IMR-90 (cell line): ENCODE data around the gene NELL2. TPM values are rescaled to one million over a fixed set of nuclear protein-coding genes. Genes with fewer than 3 reads are reported as not detected.

Experiments used
- ATAC-seq: fragments of 200-7000 bp; cut with Tn5 transposase; 2 replicates; pipeline ENCODE4 v1.9.1; 2020; ENCODE audit warnings: low read depth, mild to moderate bottlenecking, moderate library complexity
- BruUV-seq: library from RNA; stranded (reverse); fragments of 400-500 nt; replicated peaks from 2 replicates; lab custom pipeline; 2021; lab: Mats Ljungman, UMichigan
- CTCF ChIA-PET: fragments of 300-600 bp; formaldehyde crosslinking; extraction: SDS; loops from one replicate; lab custom pipeline; 2021; ENCODE audit warnings: antibody characterized with exemption; lab: Yijun Ruan, JAX
- POLR2A ChIA-PET: fragments of 300-600 bp; sonication (Branson Sonifier 250); formaldehyde crosslinking; loops from one replicate; lab custom pipeline; 2022; ENCODE audit warnings: antibody characterized with exemption; ENCODE audit not compliant: unreplicated experiment; lab: Charles Lee
- DNase-seq: peaks from one replicate; pipeline ENCODE4 v3.0.0; 2013
- H2AFZ ChIP-seq: replicated peaks from 2 replicates; pipeline ENCODE3; 2013; ENCODE audit warnings: low read length, mild to moderate bottlenecking; ENCODE audit not compliant: poor library complexity
- H2AK5ac ChIP-seq: 2 replicates; pipeline ENCODE4 v1.6.1; 2013; ENCODE audit warnings: low read depth, low read length, inconsistent platforms
- H2AK9ac ChIP-seq: replicated peaks from 2 replicates; pipeline ENCODE3; 2013; ENCODE audit warnings: mild to moderate bottlenecking, low read depth, low read length, moderate library complexity; ENCODE audit not compliant: poor library complexity
- H2BK120ac ChIP-seq: 2 replicates; pipeline ENCODE4 v1.6.1; 2013; ENCODE audit warnings: low read depth, low read length, inconsistent platforms
- H2BK15ac ChIP-seq: 3 replicates; pipeline ENCODE4 v1.6.1; 2013; ENCODE audit warnings: low read depth, low read length, inconsistent platforms
- H2BK20ac ChIP-seq: 2 replicates; pipeline ENCODE4 v1.6.1; 2013; ENCODE audit warnings: low read depth, mild to moderate bottlenecking, inconsistent platforms, low read length, moderate library complexity
- H2BK5ac ChIP-seq: 2 replicates; pipeline ENCODE4 v1.6.1; 2013; ENCODE audit warnings: mild to moderate bottlenecking, low read depth, low read length, inconsistent platforms; ENCODE audit not compliant: poor library complexity, severe bottlenecking
- H3K14ac ChIP-seq: replicated peaks from 2 replicates; pipeline ENCODE4 v1.6.1; 2013; ENCODE audit warnings: low read depth, low read length, inconsistent platforms
- H3K18ac ChIP-seq: 2 replicates; pipeline ENCODE4 v1.6.1; 2013; ENCODE audit warnings: low read depth, low read length, control low read depth
- H3K23ac ChIP-seq: 2 replicates; pipeline ENCODE4 v1.6.1; 2013; ENCODE audit warnings: low read depth, low read length, inconsistent platforms
- H3K27ac ChIP-seq: 2 replicates; pipeline ENCODE4 v1.5.1; 2013; ENCODE audit warnings: mild to moderate bottlenecking, control low read depth, low read length; ENCODE audit not compliant: insufficient read depth
- H3K27me3 ChIP-seq: 2 replicates; pipeline ENCODE4 v1.6.1; 2013; ENCODE audit warnings: low read length; ENCODE audit not compliant: control insufficient read depth, insufficient read depth
- H3K36me3 ChIP-seq: 2 replicates; pipeline ENCODE4 v1.6.1; 2013; ENCODE audit warnings: low read length, mixed read lengths; ENCODE audit not compliant: control insufficient read depth, insufficient read depth
- H3K4ac ChIP-seq: 2 replicates; pipeline ENCODE4 v1.6.1; 2013; ENCODE audit warnings: low read depth, low read length, inconsistent platforms
- H3K4me1 ChIP-seq: 2 replicates; pipeline ENCODE4 v1.6.1; 2013; ENCODE audit warnings: low read length, mixed read lengths; ENCODE audit not compliant: control insufficient read depth, insufficient read depth
- H3K4me2 ChIP-seq: 2 replicates; pipeline ENCODE4 v1.6.1; 2013; ENCODE audit warnings: low read depth, mild to moderate bottlenecking, control low read depth, low read length, moderate library complexity
- H3K4me3 ChIP-seq: 2 replicates; pipeline ENCODE4 v1.5.1; 2013; ENCODE audit warnings: low read depth, mild to moderate bottlenecking, control low read depth, low read length, moderate library complexity; ENCODE audit not compliant: insufficient read depth
- H3K56ac ChIP-seq: 2 replicates; pipeline ENCODE4 v1.6.1; 2013; ENCODE audit warnings: low read length, inconsistent platforms; ENCODE audit not compliant: insufficient read depth; ENCODE audit errors: extremely low read depth
- H3K79me1 ChIP-seq, 2 experiments: 2 replicates each; pipeline ENCODE4 v1.6.1; 2013; ENCODE audit warnings: low read length in 2 of 2, inconsistent platforms in 1 of 2, low read depth in 1 of 2
- H3K9ac ChIP-seq: 2 replicates; pipeline ENCODE4 v1.6.1; 2013; ENCODE audit warnings: low read depth, low read length, control low read depth
- H3K9me1 ChIP-seq: 2 replicates; pipeline ENCODE4 v1.6.1; 2013; ENCODE audit warnings: low read length, inconsistent platforms; ENCODE audit not compliant: insufficient read depth
- H3K9me3 ChIP-seq: 2 replicates; pipeline ENCODE4 v1.6.1; 2013; ENCODE audit warnings: low read length; ENCODE audit not compliant: control insufficient read depth, insufficient read depth
- H4K20me1 ChIP-seq: 2 replicates; pipeline ENCODE4 v1.6.1; 2013; ENCODE audit warnings: low read length, inconsistent platforms; ENCODE audit not compliant: insufficient read depth
- H4K5ac ChIP-seq: 2 replicates; pipeline ENCODE4 v1.6.1; 2013; ENCODE audit warnings: mild to moderate bottlenecking, low read depth, low read length, control low read depth
- H4K8ac ChIP-seq, 2 experiments: 2 replicates each; pipeline ENCODE4 v1.6.1; 2013; ENCODE audit warnings: low read depth in 2 of 2, low read length in 2 of 2, control low read depth in 1 of 2, inconsistent platforms in 1 of 2
- H4K91ac ChIP-seq: 2 replicates; pipeline ENCODE4 v1.6.1; 2013; ENCODE audit warnings: low read depth, low read length, inconsistent platforms; ENCODE audit not compliant: insufficient read depth
- BHLHE40 ChIP-seq: fragments of 150-350 bp; IDR thresholded peaks from 2 replicates; pipeline ENCODE4 v1.6.1; 2016; ENCODE audit warnings: mild to moderate bottlenecking, low read depth, low read length
- CEBPB ChIP-seq: IDR thresholded peaks from 2 replicates; pipeline ENCODE4 v1.6.1; 2012; ENCODE audit warnings: low read depth, low read length, improper control_type of control experiment
- CHD1 ChIP-seq: IDR thresholded peaks from 2 replicates; pipeline ENCODE4 v1.6.1; 2012; ENCODE audit warnings: low read depth, low read length, improper control_type of control experiment
- FOS ChIP-seq: fragments of 150-350 bp; IDR thresholded peaks from 2 replicates; pipeline ENCODE4 v1.6.1; 2016; ENCODE audit warnings: low read depth, low read length
- MAFK ChIP-seq: IDR thresholded peaks from 2 replicates; pipeline ENCODE4 v1.6.1; 2012; ENCODE audit warnings: low read depth, low read length, improper control_type of control experiment
- MAZ ChIP-seq: IDR thresholded peaks from 2 replicates; pipeline ENCODE4 v1.6.1; 2012; ENCODE audit warnings: low read depth, mild to moderate bottlenecking, low read length, improper control_type of control experiment, moderate library complexity, borderline replicate concordance
- MXI1 ChIP-seq: IDR thresholded peaks from 2 replicates; pipeline ENCODE4 v1.6.1; 2012; ENCODE audit warnings: low read depth, mild to moderate bottlenecking, low read length, moderate library complexity, borderline replicate concordance
- NFE2L2 ChIP-seq: fragments of 150-350 bp; IDR thresholded peaks from 2 replicates; pipeline ENCODE4 v1.6.1; 2016; ENCODE audit warnings: low read depth, mild to moderate bottlenecking, low read length
- POLR2A ChIP-seq: IDR thresholded peaks from 2 replicates; pipeline ENCODE4 v1.6.1; 2012; ENCODE audit warnings: mild to moderate bottlenecking, low read depth, low read length
- RAD21 ChIP-seq: IDR thresholded peaks from 2 replicates; pipeline ENCODE4 v1.6.1; 2012; ENCODE audit warnings: low read length, improper control_type of control experiment
- RCOR1 ChIP-seq: IDR thresholded peaks from 2 replicates; pipeline ENCODE4 v1.6.1; 2012; ENCODE audit warnings: mild to moderate bottlenecking, low read length, improper control_type of control experiment; ENCODE audit not compliant: insufficient replicate concordance
- RFX5 ChIP-seq: IDR thresholded peaks from 2 replicates; pipeline ENCODE4 v1.8.0; 2012; ENCODE audit warnings: low read depth, mild to moderate bottlenecking, low read length, moderate library complexity
- SMC3 ChIP-seq: fragments of 150-350 bp; IDR thresholded peaks from 2 replicates; pipeline ENCODE4 v1.6.1; 2016; ENCODE audit warnings: low read depth, mild to moderate bottlenecking, antibody characterized with exemption, low read length, moderate library complexity
- WGBS, 2 experiments: methylation state at CpG; one replicate each; pipeline versions ENCODE4 v1.1.5 to v1.1.7; 2013; ENCODE audit warnings: missing lambda C conversion rate in 2 of 2; ENCODE audit not compliant: insufficient read length in 1 of 2; ENCODE audit errors: extremely low coverage in 2 of 2; 5-methylcytosine and 5-hydroxymethylcytosine counted together
- dilution Hi-C: fragments of 300-500 bp; cut with HindIII; formaldehyde crosslinking; loops from one replicate; pipeline ENCODE4 v1.14.3; 2018; ENCODE audit warnings: low sequenced_read_pairs; ENCODE audit not compliant: unreplicated experiment
- in situ Hi-C: fragments of 300-500 bp; cut with MboI; formaldehyde crosslinking; loops from 3 replicates; pipeline ENCODE4 v1.14.3; 2019; ENCODE audit warnings: low sequenced_read_pairs, inconsistent platforms, mixed read lengths
- intact Hi-C: fragments of 100-400 bp; cut with micrococcal nuclease; formaldehyde crosslinking; loops from 2 replicates; pipeline ENCODE4 v1.10.0; 2022
- polyA plus RNA-seq, 3 experiments: library from polyadenylated mRNA; depleted of rRNA; stranded (reverse); fragments of >200 nt; gene quantifications; 2 replicates each; pipeline ENCODE4 v1.2.3, GENCODE V29; 2012; ENCODE audit warnings: low replicate concordance in 1 of 3
- total RNA-seq: library from RNA; depleted of rRNA; stranded (reverse); fragments of >200 nt; gene quantifications from 2 replicates; pipeline ENCODE4 v1.2.3, GENCODE V29; 2012
- TF ChIP-seq, protein P1 (sequence below): fragments of 150-350 bp; IDR thresholded peaks from 2 replicates; pipeline ENCODE4 v1.6.1; 2016; ENCODE audit warnings: low read depth, mild to moderate bottlenecking, low read length, moderate library complexity, borderline replicate concordance
- TF ChIP-seq, protein P2 (sequence below): fragments of 150-350 bp; IDR thresholded peaks from 2 replicates; pipeline ENCODE4 v1.6.1; 2017; ENCODE audit warnings: mild to moderate bottlenecking, antibody characterized with exemption, low read length, low read depth
- TF ChIP-seq, protein P3 (sequence below): conservative IDR thresholded peaks from 2 replicates; pipeline ENCODE4 v1.5.1; 2012; ENCODE audit warnings: mild to moderate bottlenecking, low read depth, low read length, improper control_type of control experiment

The NELL2 gene
- total and polyA plus RNA-seq, 2 of the 4 experiments (the other 2 are of a cell fraction): 0.18 to 0.26 TPM

DNA sequence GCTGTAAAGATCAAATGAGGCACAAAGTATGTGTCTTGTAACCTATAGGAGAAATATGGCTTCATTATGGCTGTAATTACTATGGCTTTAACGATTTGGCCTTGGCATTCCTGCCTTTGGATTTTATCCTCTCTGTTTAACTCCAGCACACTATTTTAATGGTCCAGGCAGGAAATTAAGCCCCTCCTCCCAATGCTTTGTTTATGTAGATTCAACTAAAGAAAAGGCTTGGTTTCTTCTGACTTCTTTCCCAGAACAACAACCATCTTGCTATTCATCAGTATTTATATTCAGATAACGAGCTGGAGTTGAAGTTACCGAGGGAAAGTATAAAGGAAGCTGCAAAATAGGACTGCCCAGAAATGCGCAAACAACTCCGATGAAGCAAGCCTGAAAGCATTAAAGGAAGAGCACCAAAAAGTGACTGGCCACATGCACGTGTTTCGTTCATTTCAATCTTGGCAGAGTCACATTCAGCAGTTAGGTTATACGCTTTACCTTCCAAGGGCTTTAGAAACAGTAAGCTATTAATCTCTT lies 104.6 kb downstream of the NELL2 start:
- no peak for ATAC-seq
- H3K23ac ChIP-seq: no peak overlapping the region

More for the DNA sequence above, 104.6 kb downstream of the NELL2 start:
- Histone ChIP-seq H2BK5ac (no peak overlapping the region), H3K4ac (no peak overlapping the region), H3K79me1 (no peaks in the 10 kb centered on the region), H3K18ac (no peak overlapping the region), H4K5ac (no peak overlapping the region), H3K27me3 (no peaks in the 10 kb centered on the region), H3K9me1 (no peaks in the 10 kb centered on the region), H3K14ac (no peak overlapping the region), H3K4me2 (no peak overlapping the region), H2AFZ (no peak overlapping the region), H4K8ac (no peak overlapping the region), H3K56ac (no peak overlapping the region), H3K36me3 (no peaks in the 10 kb centered on the region), H3K9ac (no peak overlapping the region), H2AK5ac (no peak overlapping the region), H2AK9ac (no peak overlapping the region), H2BK15ac (no peak overlapping the region), H4K20me1 (no peaks in the 10 kb centered on the region), H3K9me3 (no peaks in the 10 kb centered on the region), H3K27ac (no peak overlapping the region), H3K4me3 (no peak overlapping the region), H3K4me1 (no peaks in the 10 kb centered on the region), H2BK20ac (no peak overlapping the region), H4K91ac (no peak overlapping the region), H2BK120ac (no peak overlapping the region)
- intact Hi-C loops (no loop called here), in situ Hi-C loops (no loop called here), dilution Hi-C loops (no loop called here)
- BruUV-seq: no TSS peak
- POLR2A ChIA-PET: no interaction called here
- TF ChIP-seq RFX5: no peak
- no peak for TF ChIP-seq CHD1
- TF ChIP-seq FOS: no peak
- no peak for TF ChIP-seq RCOR1
- TF ChIP-seq, protein P1, sequence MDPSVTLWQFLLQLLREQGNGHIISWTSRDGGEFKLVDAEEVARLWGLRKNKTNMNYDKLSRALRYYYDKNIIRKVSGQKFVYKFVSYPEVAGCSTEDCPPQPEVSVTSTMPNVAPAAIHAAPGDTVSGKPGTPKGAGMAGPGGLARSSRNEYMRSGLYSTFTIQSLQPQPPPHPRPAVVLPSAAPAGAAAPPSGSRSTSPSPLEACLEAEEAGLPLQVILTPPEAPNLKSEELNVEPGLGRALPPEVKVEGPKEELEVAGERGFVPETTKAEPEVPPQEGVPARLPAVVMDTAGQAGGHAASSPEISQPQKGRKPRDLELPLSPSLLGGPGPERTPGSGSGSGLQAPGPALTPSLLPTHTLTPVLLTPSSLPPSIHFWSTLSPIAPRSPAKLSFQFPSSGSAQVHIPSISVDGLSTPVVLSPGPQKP: no peak
- TF ChIP-seq, protein P2, sequence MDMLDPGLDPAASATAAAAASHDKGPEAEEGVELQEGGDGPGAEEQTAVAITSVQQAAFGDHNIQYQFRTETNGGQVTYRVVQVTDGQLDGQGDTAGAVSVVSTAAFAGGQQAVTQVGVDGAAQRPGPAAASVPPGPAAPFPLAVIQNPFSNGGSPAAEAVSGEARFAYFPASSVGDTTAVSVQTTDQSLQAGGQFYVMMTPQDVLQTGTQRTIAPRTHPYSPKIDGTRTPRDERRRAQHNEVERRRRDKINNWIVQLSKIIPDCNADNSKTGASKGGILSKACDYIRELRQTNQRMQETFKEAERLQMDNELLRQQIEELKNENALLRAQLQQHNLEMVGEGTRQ: no peak
- TF ChIP-seq MXI1: no peak
- no peak for TF ChIP-seq NFE2L2
- TF ChIP-seq, protein P3, sequence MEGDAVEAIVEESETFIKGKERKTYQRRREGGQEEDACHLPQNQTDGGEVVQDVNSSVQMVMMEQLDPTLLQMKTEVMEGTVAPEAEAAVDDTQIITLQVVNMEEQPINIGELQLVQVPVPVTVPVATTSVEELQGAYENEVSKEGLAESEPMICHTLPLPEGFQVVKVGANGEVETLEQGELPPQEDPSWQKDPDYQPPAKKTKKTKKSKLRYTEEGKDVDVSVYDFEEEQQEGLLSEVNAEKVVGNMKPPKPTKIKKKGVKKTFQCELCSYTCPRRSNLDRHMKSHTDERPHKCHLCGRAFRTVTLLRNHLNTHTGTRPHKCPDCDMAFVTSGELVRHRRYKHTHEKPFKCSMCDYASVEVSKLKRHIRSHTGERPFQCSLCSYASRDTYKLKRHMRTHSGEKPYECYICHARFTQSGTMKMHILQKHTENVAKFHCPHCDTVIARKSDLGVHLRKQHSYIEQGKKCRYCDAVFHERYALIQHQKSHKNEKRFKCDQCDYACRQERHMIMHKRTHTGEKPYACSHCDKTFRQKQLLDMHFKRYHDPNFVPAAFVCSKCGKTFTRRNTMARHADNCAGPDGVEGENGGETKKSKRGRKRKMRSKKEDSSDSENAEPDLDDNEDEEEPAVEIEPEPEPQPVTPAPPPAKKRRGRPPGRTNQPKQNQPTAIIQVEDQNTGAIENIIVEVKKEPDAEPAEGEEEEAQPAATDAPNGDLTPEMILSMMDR: no peak
- no peak for TF ChIP-seq RAD21
- no peak for TF ChIP-seq CEBPB
- no peak for TF ChIP-seq BHLHE40
- TF ChIP-seq SMC3: no peak
- no peak for TF ChIP-seq POLR2A
- no peak for TF ChIP-seq MAFK
- no peak for TF ChIP-seq MAZ
- 85% methylated on average over 3 of the region's 8 CpGs; no CpG with 5 or more reads in 1 of the 2 experiments for WGBS, 2 experiments
- no peak for DNase-seq
- CTCF ChIA-PET: interaction anchor here (0.6 kb wide), 1 partner anchor 261 kb away, joined by 7 read pairs; no protein-coding TSS in a partner anchor
